ENCODE measurements around the gene SORCS1.

Gene SORCS1

GRCh38 chr10:106573106-106573505 is 591.4 kb downstream of the SORCS1 start:
- Mint-ChIP-seq H3K36me3 (ENCODE audit: low read depth) (no peaks in the 10 kb centered on the region), H3K27ac (no peak overlapping the region), H3K9me3 (no peaks in the 10 kb centered on the region), H3K27me3 (ENCODE audit: low read depth) (peaks cover 4% of the 10 kb centered on the region), H3K4me1 (peaks cover 25% of the 10 kb centered on the region), H3K4me3 (no peak overlapping the region)
- no peak for TF ChIP-seq CTCF (IDR thresholded peaks at IDR 0.05; ENCODE audit: unreplicated experiment in 3 of 3)

GRCh38 chr10:106571192-106571946 is 593.1 kb downstream of the SORCS1 start:
- Mint-ChIP-seq H3K9me3 (no peaks in the 10 kb centered on the region), H3K36me3 (ENCODE audit: low read depth) (no peaks in the 10 kb centered on the region), H3K27ac (no peak overlapping the region), H3K4me3 (no peak overlapping the region), H3K27me3 (ENCODE audit: low read depth) (peaks cover 4% of the 10 kb centered on the region), H3K4me1 (peaks cover 33% of the 10 kb centered on the region)
- peak; percentile 50 to 65 (median 55) for TF ChIP-seq CTCF (IDR thresholded peaks at IDR 0.05; ENCODE audit: unreplicated experiment in 3 of 3)

- H3K4me1 Mint-ChIP-seq: peaks cover 33% of the 10 kb centered on the region
- H3K9me3 Mint-ChIP-seq: no peaks in the 10 kb centered on the region
- H3K27ac Mint-ChIP-seq: no peak overlapping the region
- H3K27me3 Mint-ChIP-seq (ENCODE audit: low read depth): peaks cover 4% of the 10 kb centered on the region
- no peak overlapping the region for H3K4me3 Mint-ChIP-seq
- H3K36me3 Mint-ChIP-seq (ENCODE audit: low read depth): no peaks in the 10 kb centered on the region
- TF ChIP-seq CTCF (IDR thresholded peaks at IDR 0.05; ENCODE audit: unreplicated experiment in 3 of 3): no peak
Measured at GRCh38 chr10:106570268-106570667, 594.2 kb downstream of the SORCS1 start.

- peaks cover 23% of the 10 kb centered on the region for H3K4me1 Mint-ChIP-seq
Measured at GRCh38 chr10:106567629-106568028, 596.9 kb downstream of the SORCS1 start.

GRCh38 chr10:106566873-106567272 is 597.6 kb downstream of the SORCS1 start:
- Mint-ChIP-seq H3K36me3 (ENCODE audit: low read depth) (no peaks in the 10 kb centered on the region), H3K4me3 (no peak overlapping the region), H3K4me1 (peaks cover 22% of the 10 kb centered on the region), H3K27me3 (ENCODE audit: low read depth) (no peaks in the 10 kb centered on the region), H3K27ac (peak overlapping the region in 1 of 3 experiments; percentile 20), H3K9me3 (no peaks in the 10 kb centered on the region)
- no peak for TF ChIP-seq CTCF (IDR thresholded peaks at IDR 0.05; ENCODE audit: unreplicated experiment in 3 of 3)

More at GRCh38 chr10:106567629-106568028, 596.9 kb downstream of the SORCS1 start:
- no peak overlapping the region for H3K4me3 Mint-ChIP-seq
- H3K27me3 Mint-ChIP-seq (ENCODE audit: low read depth): peaks cover 4% of the 10 kb centered on the region
- H3K27ac Mint-ChIP-seq: no peak overlapping the region
- no peaks in the 10 kb centered on the region for H3K36me3 Mint-ChIP-seq (ENCODE audit: low read depth)
- no peaks in the 10 kb centered on the region for H3K9me3 Mint-ChIP-seq
- TF ChIP-seq CTCF (IDR thresholded peaks at IDR 0.05; ENCODE audit: unreplicated experiment in 3 of 3): no peak

GRCh38 chr10:106565546-106565945 is 599.0 kb downstream of the SORCS1 start:
- H3K36me3 Mint-ChIP-seq (ENCODE audit: low read depth): no peaks in the 10 kb centered on the region
- TF ChIP-seq CTCF (IDR thresholded peaks at IDR 0.05; ENCODE audit: unreplicated experiment in 3 of 3): no peak
- H3K27me3 Mint-ChIP-seq (ENCODE audit: low read depth): no peaks in the 10 kb centered on the region
- no peak overlapping the region for H3K4me3 Mint-ChIP-seq
- no peak overlapping the region for H3K27ac Mint-ChIP-seq
- H3K9me3 Mint-ChIP-seq: no peaks in the 10 kb centered on the region
- H3K4me1 Mint-ChIP-seq: peaks cover 11% of the 10 kb centered on the region

Data from nephron (organoid).